PC-3 (cell line): ENCODE data around the gene ME1. TPM values are rescaled to one million over a fixed set of nuclear protein-coding genes. Genes with fewer than 3 reads are reported as not detected.

Experiments
- ATAC-seq: fragments of 200-7000 bp; cut with Tn5 transposase; 2 replicates; pipeline ENCODE4 v1.9.1; 2020; ENCODE audit warnings: mild to moderate bottlenecking, moderate library complexity
- BruUV-seq: library from RNA; stranded (reverse); fragments of 400-500 nt; replicated peaks from 2 replicates; lab custom pipeline; 2021; lab: Mats Ljungman, UMichigan
- CTCF ChIA-PET: fragments of 300-600 bp; sonication (Branson Sonifier 250); formaldehyde crosslinking; loops from one replicate; lab custom pipeline; 2022; ENCODE audit warnings: antibody characterized with exemption; lab: Charles Lee
- POLR2A ChIA-PET: fragments of 300-600 bp; sonication (Branson Sonifier 250); formaldehyde crosslinking; loops from one replicate; lab custom pipeline; 2022; ENCODE audit warnings: antibody characterized with exemption; ENCODE audit not compliant: unreplicated experiment; lab: Charles Lee
- DNase-seq: peaks from one replicate; pipeline ENCODE4 v3.0.0-alpha.2; 2015
- H2AFZ ChIP-seq: fragments of 300-600 bp; sonication (generic); 2 replicates; pipeline ENCODE4 v1.6.0; 2016; ENCODE audit warnings: antibody characterized with exemption, low read length
- H3F3A ChIP-seq: fragments of 300-600 bp; sonication (generic); one replicate; pipeline ENCODE4 v1.6.0; 2017; ENCODE audit warnings: antibody characterized with exemption, low read length, control low read depth, mild to moderate bottlenecking; ENCODE audit not compliant: unreplicated experiment
- H3K27ac ChIP-seq: fragments of 300-600 bp; sonication (generic); 2 replicates; pipeline ENCODE4 v1.5.1; 2016; ENCODE audit warnings: mild to moderate bottlenecking, low read length
- H3K27me3 ChIP-seq: fragments of 300-600 bp; sonication (generic); 2 replicates; pipeline ENCODE4 v1.6.1; 2016; ENCODE audit warnings: low read length, mixed read lengths
- H3K36me3 ChIP-seq: fragments of 300-600 bp; sonication (generic); 2 replicates; pipeline ENCODE4 v1.6.1; 2016; ENCODE audit warnings: low read depth, mixed run types, low read length, mixed read lengths
- H3K4me1 ChIP-seq: fragments of 300-600 bp; sonication (generic); 2 replicates; pipeline ENCODE4 v1.5.1; 2016; ENCODE audit warnings: low read length; ENCODE audit not compliant: insufficient read depth
- H3K4me2 ChIP-seq: fragments of 300-600 bp; sonication (generic); 2 replicates; pipeline ENCODE4 v1.6.0; 2016; ENCODE audit warnings: low read length
- H3K4me3 ChIP-seq: fragments of 300-600 bp; sonication (generic); 2 replicates; pipeline ENCODE4 v1.5.1; 2016; ENCODE audit warnings: mild to moderate bottlenecking, low read length, mixed read lengths
- H3K79me2 ChIP-seq: fragments of 300-600 bp; sonication (generic); 2 replicates; pipeline ENCODE4 v1.6.1; 2017; ENCODE audit warnings: low read length, mixed read lengths
- H3K9ac ChIP-seq: fragments of 300-600 bp; sonication (generic); 2 replicates; pipeline ENCODE4 v1.6.0; 2016; ENCODE audit warnings: mild to moderate bottlenecking, low read length
- H3K9me2 ChIP-seq: fragments of 300-600 bp; sonication (generic); replicated peaks from 2 replicates; pipeline ENCODE4 v1.6.1; 2016; ENCODE audit warnings: mixed run types, low read length, mixed read lengths
- H3K9me3 ChIP-seq: fragments of 300-600 bp; sonication (generic); 2 replicates; pipeline ENCODE4 v1.6.1; 2016; ENCODE audit warnings: low read length, mixed read lengths
- H4K20me1 ChIP-seq: fragments of 300-600 bp; sonication (generic); 2 replicates; pipeline ENCODE4 v1.6.1; 2016; ENCODE audit warnings: low read length, mixed read lengths
- EZH2 ChIP-seq: fragments of 300-600 bp; sonication (generic); IDR thresholded peaks from one replicate; pipeline ENCODE4 v1.6.1; 2017; ENCODE audit warnings: antibody characterized with exemption, mild to moderate bottlenecking, low read length; ENCODE audit not compliant: unreplicated experiment
- EZH2phosphoT487 ChIP-seq: fragments of 300-600 bp; sonication (generic); IDR thresholded peaks from 2 replicates; pipeline ENCODE4 v1.6.1; 2018; ENCODE audit warnings: mild to moderate bottlenecking, antibody characterized with exemption, low read length, borderline replicate concordance
- intact Hi-C: fragments of 100-400 bp; cut with micrococcal nuclease; formaldehyde crosslinking; loops from 2 replicates; pipeline ENCODE4 v1.9.0; 2023
- total RNA-seq: library from RNA; depleted of rRNA; stranded (reverse); fragments of >200 nt; gene quantifications from 2 replicates; pipeline ENCODE4 v1.2.3, GENCODE V29; 2014
- TF ChIP-seq, protein P1 (sequence below): fragments of 300-600 bp; sonication (generic); conservative IDR thresholded peaks from 2 replicates; pipeline ENCODE4 v1.5.1; 2017; ENCODE audit warnings: antibody characterized with exemption, low read depth, mild to moderate bottlenecking, low read length

Gene ME1
- total RNA-seq, 1 experiment from 2014 or later = 22.3 TPM

DNA sequence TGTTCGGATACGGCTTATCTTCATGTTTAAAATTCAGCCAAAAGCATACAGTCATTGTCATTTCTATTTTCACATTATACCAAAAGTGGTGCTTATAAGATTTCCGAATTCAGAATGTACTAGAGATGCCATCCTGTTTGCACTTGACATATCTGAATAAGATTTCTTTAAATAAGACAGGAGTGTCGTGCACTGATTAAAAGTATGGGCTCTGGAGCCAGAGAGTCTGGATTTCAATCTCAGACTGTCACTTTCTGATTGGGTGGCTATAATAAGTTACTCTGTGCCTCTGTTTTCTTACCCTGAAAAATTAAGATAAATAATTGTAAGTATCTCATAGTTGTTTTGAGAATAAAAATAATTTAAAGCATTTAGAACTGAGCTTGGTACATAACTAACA lies 144.9 kb downstream of the ME1 start:
- no peak for ATAC-seq
- Histone ChIP-seq H3K4me2 (no peak overlapping the region), H3K4me1 (no peaks in the 10 kb centered on the region), H3F3A (no peaks in the 10 kb centered on the region), H3K27me3 (no peaks in the 10 kb centered on the region), H3K79me2 (no peaks in the 10 kb centered on the region), H4K20me1 (no peaks in the 10 kb centered on the region), H3K27ac (no peak overlapping the region), H3K9me3 (no peaks in the 10 kb centered on the region), H2AFZ (no peak overlapping the region), H3K36me3 (no peaks in the 10 kb centered on the region), H3K9me2 (no peaks in the 10 kb centered on the region), H3K9ac (no peak overlapping the region), H3K4me3 (no peak overlapping the region)
- BruUV-seq = no TSS peak
- intact Hi-C loops = no loop called here
- TF ChIP-seq, protein P1, sequence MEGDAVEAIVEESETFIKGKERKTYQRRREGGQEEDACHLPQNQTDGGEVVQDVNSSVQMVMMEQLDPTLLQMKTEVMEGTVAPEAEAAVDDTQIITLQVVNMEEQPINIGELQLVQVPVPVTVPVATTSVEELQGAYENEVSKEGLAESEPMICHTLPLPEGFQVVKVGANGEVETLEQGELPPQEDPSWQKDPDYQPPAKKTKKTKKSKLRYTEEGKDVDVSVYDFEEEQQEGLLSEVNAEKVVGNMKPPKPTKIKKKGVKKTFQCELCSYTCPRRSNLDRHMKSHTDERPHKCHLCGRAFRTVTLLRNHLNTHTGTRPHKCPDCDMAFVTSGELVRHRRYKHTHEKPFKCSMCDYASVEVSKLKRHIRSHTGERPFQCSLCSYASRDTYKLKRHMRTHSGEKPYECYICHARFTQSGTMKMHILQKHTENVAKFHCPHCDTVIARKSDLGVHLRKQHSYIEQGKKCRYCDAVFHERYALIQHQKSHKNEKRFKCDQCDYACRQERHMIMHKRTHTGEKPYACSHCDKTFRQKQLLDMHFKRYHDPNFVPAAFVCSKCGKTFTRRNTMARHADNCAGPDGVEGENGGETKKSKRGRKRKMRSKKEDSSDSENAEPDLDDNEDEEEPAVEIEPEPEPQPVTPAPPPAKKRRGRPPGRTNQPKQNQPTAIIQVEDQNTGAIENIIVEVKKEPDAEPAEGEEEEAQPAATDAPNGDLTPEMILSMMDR = no peak
- TF ChIP-seq EZH2phosphoT487 (no peak), EZH2 (no peak)
- DNase-seq = no peak
- ChIA-PET CTCF (no interaction called here), POLR2A (no interaction called here)

DNA sequence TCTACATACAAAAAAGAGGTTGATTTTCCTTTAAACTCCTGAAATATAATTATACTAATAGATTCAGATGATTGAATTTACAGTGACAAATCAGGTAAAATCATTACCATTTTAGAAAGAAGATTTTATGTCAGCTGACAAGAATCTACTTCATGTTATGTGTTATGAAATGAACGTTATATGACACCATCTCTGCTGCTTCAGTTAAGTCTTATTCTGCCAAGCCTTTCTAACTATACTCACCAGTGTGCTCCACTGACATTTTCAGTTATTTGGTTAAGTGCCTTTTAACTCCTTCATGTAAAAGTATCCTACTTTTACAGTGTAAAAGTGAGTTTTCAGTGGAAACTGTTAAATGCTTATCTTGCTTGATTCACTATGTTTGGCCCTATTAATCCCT lies 157.3 kb downstream of the ME1 start:
- no peaks in the 10 kb centered on the region for H4K20me1 ChIP-seq
- H3K9me2 ChIP-seq = no peaks in the 10 kb centered on the region
- no peaks in the 10 kb centered on the region for H3K27me3 ChIP-seq
- ChIA-PET CTCF (no interaction called here), POLR2A (no interaction called here)
- ATAC-seq (no peak; the same call in 1 of the 2 replicates), DNase-seq (no peak)
- no peaks in the 10 kb centered on the region for H3K9me3 ChIP-seq
- H3K36me3 ChIP-seq = no peaks in the 10 kb centered on the region
- H3K9ac ChIP-seq = no peak overlapping the region
- intact Hi-C loops = no loop called here
- no peaks in the 10 kb centered on the region for H3F3A ChIP-seq
- H3K27ac ChIP-seq = no peak overlapping the region
- no peak overlapping the region for H3K4me2 ChIP-seq
- no peaks in the 10 kb centered on the region for H3K79me2 ChIP-seq
- TF ChIP-seq, protein P1 = no peak
- no peak for TF ChIP-seq EZH2phosphoT487
- no peak for TF ChIP-seq EZH2
- no peak overlapping the region for H2AFZ ChIP-seq
- H3K4me3 ChIP-seq = no peak overlapping the region
- peaks cover 16% of the 10 kb centered on the region; the same call in 1 of the 2 replicates for H3K4me1 ChIP-seq
- no TSS peak for BruUV-seq

DNA sequence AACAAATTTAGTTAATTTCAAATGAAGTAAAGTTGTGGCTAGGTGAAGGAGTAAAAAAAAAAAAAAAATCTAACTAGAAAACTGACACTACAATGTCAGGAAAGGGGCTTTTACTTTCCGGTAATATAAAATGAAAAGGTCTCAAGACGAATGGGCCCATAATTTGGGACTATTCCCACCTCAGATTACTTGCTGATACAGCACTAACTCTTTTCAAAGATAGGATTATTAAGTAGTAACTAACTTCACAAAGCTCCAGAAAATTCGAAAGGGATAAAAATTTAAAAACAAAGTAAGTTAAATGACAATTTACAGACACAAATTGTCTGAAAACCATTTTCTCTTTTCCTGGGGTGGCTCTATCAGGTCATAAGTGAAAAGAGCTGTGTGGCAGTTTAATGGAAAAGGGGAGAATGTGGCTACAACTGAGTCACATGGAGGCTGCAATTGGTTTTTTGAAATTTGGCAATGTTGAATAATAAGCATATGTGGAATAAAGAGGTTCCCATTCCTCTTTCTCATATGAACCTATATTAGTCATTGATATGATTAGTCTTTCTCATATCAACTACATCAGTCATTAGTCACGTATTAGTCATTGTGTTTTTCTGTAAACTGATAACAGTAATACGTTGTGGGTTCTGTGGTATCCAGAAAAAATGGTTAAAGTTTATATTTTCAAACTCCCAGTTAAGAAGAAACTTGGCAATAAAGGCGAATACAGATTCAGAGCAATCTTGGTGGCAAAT lies 159.7 kb downstream of the ME1 start:
- no TSS peak for BruUV-seq
- H3K4me2 ChIP-seq = peak overlapping the region; percentile 16; the same call in 1 of the 2 replicates

More for the DNA sequence above, 159.7 kb downstream of the ME1 start:
- intact Hi-C loops = no loop called here
- DNase-seq (peak; percentile 76), ATAC-seq (peak; percentile 60)
- ChIA-PET CTCF (no interaction called here), POLR2A (no interaction called here)
- no peak overlapping the region for H3K9ac ChIP-seq
- no peak overlapping the region for H2AFZ ChIP-seq
- no peaks in the 10 kb centered on the region for H3K79me2 ChIP-seq
- no peaks in the 10 kb centered on the region for H3K36me3 ChIP-seq
- H3K4me3 ChIP-seq = no peak overlapping the region
- H3K27ac ChIP-seq = 0 out of 2 replicates have a peak overlapping the region, but pooled peaks have one; percentile 6
- no peaks in the 10 kb centered on the region for H3K9me2 ChIP-seq
- H3F3A ChIP-seq = no peaks in the 10 kb centered on the region
- no peaks in the 10 kb centered on the region for H3K9me3 ChIP-seq
- no peaks in the 10 kb centered on the region for H4K20me1 ChIP-seq
- H3K27me3 ChIP-seq = no peaks in the 10 kb centered on the region
- peaks cover 16% of the 10 kb centered on the region; the same call in 1 of the 2 replicates for H3K4me1 ChIP-seq
- TF ChIP-seq, protein P1 = no peak
- TF ChIP-seq EZH2 (no peak), EZH2phosphoT487 (no peak)
